Measurements from ENCODE around the gene SEMA3F. TPM values are rescaled to one million over a fixed set of nuclear protein-coding genes. Genes with fewer than 3 reads are reported as not detected.
"Not testable (repeated sequence)": the region's sequence is repeated elsewhere in the genome, so short reads cannot be mapped to it uniquely, and the experiment has no call there.

Gene SEMA3F
- total RNA-seq, 1 donor = 1.1 TPM

DNA sequence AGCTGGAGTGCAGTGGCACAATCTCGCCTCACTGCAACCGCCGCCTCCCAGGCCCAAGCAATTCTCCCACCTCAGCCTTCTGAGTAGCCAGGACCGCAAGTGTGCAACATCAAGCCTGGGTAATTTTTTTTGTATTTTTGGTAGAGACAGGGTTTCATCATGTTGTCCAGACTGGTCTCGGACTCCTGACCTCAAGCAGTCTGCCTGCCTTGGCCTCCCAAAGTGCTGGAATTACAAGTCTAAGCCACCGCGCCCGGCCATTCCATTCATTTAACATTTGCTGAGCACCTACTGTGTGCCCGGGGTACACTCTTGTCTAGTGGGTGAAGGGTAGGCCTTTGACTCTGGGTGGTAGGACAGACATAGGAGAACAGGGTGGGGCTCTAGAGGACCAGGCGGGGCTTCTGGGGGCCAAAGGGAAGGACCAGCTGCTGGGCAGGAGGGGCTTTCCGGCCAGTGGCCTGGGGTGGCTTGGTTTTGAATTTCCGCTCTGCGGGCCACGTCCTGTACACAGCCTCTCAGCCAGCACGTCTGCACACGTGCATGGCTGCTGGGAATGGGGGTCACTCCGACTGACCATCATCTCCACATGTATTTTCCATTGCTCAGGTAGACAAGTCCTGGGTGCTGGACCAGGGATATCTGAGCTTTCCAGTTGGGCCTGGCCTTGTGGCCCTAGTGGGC is 52.4 kb downstream of the SEMA3F start:
- DNase-seq (ENCODE audit: low read depth in 2 of 3, low spot score in 2 of 3) = no peak

DNA sequence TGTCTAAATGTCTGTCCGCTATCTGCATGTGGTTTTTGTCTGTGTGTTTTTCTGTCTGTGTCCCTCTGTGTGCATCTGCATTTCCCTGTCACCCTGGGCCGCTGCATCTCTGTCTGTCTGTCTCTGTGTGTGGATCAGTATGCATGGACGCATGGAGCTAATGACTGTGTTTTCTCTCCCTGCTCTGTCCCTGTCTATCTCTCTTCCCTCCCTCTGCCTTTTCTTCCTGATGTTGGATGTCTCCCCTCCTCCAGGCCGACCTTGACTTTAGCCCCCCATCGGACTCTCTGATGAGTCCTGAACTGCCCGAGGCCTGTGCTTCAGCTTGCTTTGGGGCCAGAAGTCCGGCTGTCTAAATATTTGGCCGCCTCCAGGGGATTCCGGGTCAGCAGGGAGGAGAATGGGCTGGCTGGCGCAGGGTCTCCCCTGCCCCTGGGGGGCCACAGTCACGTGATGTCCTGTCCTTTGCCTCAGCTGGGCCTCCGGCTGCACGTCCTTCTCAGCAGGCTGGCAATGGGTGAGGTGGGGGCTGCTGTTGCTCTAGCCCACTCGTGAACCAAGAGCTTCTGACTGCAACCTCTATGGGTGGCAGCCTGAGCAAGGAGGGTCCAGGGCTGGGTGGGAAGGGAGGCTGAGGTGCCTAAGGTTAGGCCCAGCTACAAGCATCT is 53.7 kb downstream of the SEMA3F start:
- DNase-seq (ENCODE audit: low read depth in 2 of 3, low spot score in 2 of 3) = no peak

DNA sequence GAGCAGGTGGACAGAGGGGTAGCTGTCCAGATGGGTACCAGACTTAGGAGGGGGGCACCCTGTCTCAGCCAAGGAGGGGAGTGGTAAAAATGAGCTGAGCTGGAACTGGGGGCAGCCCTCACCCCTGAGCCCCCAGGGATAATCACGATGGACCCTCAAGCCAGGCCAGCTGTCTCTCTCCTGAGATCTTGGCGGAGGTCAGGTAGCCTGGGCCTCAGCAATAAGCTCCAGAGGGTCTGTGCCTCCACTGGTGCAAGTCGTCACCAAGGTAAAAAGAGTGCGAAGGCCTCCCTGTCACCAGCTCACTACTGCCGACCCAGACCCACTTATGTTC is 55.0 kb downstream of the SEMA3F start:
- no peak for DNase-seq (ENCODE audit: low read depth in 2 of 3, low spot score in 2 of 3)

DNA sequence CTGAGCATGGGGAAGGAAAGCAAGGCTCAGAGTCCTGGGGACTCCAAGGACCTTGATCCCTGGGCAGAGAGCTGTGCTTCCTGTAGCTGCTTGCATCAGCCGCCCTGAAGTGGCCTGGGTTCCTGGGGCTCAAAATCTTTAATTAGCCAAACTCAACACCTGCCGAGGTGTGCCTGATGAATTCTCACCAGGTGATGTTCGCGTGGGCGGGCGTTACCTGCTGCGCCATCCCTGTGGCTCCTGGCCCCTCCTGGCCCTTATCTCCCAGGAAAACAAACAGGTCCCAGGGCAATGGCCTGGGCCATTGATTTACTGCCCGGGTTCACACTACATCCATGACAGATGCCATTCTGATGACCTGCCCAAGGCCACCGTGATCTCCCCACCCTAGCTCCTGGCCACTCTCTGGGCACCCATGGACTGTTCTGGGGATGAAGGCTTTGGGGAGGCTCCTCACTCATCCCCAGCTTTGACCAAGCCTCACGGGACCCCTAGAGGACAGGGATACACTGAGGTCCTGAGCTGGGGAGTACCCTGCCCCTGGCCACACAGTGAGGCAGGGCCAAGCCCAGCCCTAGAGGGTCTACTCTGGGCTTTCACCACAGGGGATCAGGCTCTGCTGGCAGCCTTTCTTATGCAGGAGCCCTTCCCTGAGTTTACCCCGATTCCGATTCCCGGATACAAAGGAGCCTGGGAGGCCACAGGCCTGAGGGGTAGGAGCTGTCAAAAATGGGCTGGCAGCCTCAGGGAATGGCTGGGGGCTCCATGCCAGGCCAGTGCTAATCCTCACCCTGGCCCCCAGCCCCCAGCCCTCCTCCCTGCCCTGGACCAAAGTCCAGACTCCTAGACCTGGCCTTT is 55.6 kb downstream of the SEMA3F start:
- DNase-seq (ENCODE audit: low read depth in 2 of 3, low spot score in 2 of 3) = no peak

DNA sequence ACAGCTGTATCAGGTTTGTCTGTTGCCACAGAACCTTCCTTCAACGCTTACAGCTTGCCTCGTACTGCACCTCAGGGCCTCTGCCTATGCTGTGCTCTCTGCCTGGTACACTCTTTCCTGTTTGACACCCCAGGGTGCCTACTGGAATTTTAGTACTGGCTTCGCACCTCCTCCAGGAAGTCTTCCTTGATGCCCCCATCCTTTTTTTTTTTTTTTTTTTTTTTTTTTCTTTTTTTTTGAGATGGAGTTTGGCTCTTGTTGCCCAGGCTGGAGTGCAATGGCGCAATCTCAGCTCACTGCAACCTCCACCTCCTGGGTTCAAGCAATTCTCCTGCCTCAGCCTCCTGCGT is 56.2 kb downstream of the SEMA3F start:
- DNase-seq (ENCODE audit: low read depth in 2 of 3, low spot score in 2 of 3) = not testable (repeated sequence)

GRCh38 chr3:50211930-50212329 is 56.8 kb downstream of the SEMA3F start:
- no peak for DNase-seq (ENCODE audit: low read depth in 2 of 3, low spot score in 2 of 3)

GRCh38 chr3:50212502-50212901 is 57.4 kb downstream of the SEMA3F start:
- DNase-seq (ENCODE audit: low read depth in 2 of 3, low spot score in 2 of 3) = no peak

DNA sequence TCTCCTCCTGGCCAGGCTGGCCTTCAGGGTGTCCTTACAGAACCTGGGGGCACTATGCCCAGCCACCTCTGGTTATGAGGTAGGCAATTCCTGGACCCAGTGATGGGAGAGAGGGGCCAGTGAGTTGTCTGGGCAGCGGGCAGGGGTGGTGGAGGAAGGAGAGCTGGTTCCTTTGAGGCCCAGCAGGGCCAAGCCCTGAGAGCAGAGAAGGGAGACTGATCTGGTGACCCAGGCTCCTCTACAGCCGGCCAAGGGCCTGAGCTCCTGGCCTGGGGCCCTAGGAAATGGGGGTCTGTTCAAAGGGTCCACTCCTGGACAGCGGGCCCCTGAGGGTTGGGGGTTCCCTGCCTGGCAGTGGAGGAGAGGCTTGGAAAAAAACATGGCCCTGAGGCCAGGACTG is 57.8 kb downstream of the SEMA3F start:
- DNase-seq (ENCODE audit: low read depth in 2 of 3, low spot score in 2 of 3) = no peak

DNA sequence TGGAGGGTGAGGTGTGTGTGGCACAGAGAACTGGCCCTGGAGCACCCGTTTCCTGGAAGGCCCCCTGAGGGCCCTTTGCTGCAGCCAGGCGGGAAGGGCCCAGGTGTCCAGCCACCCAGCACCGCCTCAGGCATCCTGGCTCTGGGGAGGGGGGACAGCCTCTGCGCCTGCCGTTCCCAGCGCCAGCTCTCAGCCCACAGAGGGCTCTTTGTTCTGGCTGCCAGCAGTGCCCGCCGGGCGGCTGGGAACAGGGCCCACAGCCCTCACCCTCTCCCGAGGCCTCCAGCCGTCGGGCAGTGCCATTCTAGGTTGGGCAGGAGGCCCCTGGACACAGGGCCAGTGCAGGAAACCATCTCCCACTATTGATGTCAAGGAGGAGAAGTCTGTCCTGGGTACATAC is 58.2 kb downstream of the SEMA3F start:
- no peak for DNase-seq (ENCODE audit: low read depth in 2 of 3, low spot score in 2 of 3)

DNA sequence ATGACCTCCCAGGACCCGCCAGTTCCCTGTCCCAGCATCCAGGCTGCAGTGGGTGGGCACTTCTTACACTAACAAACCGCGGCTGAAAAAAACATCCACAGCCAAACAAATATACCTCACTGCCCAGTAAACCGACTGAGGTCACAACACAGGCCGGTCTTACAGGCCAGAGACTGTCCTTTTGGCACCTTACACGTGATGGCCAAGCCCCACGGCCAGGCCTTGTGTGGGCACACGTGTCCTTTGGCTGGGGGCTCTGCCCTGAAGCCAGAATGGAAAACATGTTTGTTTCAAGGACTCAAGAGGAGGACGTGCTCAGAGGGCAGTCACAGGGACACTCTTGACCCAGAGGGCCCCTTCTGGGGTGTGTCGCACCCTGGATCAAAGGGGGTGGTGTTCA is 59.7 kb downstream of the SEMA3F start:
- DNase-seq (ENCODE audit: low read depth in 2 of 3, low spot score in 2 of 3) = no peak

- DNase-seq (ENCODE audit: low read depth in 2 of 3, low spot score in 2 of 3) = no peak
Observed at GRCh38 chr3:50215529-50215928, 60.4 kb downstream of the SEMA3F start.

DNA sequence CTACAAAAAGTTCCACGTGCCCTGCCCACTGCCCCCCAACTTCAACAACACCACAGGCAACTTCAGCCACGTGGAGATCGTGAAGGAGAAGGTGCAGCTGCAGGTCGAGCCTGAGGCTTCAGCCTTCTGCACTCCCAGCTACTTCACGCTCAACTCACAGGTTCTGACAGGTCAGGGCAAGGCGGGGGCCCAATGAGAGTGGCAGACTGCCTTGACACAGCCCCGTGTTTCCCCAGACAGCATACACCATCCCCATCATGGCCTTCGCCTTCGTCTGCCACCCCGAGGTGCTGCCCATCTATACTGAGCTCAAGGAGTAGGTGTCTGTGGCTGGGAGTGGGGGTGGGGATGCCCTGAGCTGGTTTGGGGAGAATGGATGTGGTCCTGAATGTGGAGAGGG is 62.6 kb downstream of the SEMA3F start:
- DNase-seq (ENCODE audit: low read depth in 2 of 3, low spot score in 2 of 3) = no peak

- DNase-seq (ENCODE audit: low read depth in 2 of 3, low spot score in 2 of 3) = no peak
Observed at GRCh38 chr3:50218448-50218847, 63.3 kb downstream of the SEMA3F start.

GRCh38 chr3:50219285-50219684 is 64.2 kb downstream of the SEMA3F start:
- DNase-seq (ENCODE audit: low read depth in 2 of 3, low spot score in 2 of 3) = no peak

- DNase-seq (ENCODE audit: low read depth in 2 of 3, low spot score in 2 of 3) = no peak
Observed at GRCh38 chr3:50220109-50220508, 65.0 kb downstream of the SEMA3F start.

DNA sequence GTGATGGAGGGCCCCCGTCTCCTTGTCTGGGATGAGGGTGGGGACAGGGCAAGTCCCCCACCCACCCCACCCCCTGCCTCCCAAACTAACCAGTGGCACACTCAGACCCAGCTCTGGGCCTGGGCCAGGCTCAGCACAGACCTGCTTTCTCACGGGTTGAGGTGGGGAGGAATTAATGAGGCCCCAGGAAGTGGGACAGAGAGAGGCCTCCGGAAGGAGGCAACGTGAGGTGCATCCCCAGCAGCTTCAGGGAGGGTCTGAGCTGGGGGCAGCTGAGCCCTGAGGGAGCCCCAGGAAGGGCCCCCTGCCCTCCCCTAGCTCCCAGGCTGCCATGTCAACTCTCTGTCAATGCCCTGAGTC is 65.9 kb downstream of the SEMA3F start:
- no peak for DNase-seq (ENCODE audit: low read depth in 2 of 3, low spot score in 2 of 3)

GRCh38 chr3:50221411-50222168 is 66.5 kb downstream of the SEMA3F start:
- no peak for DNase-seq (ENCODE audit: low read depth in 2 of 3, low spot score in 2 of 3)

DNA sequence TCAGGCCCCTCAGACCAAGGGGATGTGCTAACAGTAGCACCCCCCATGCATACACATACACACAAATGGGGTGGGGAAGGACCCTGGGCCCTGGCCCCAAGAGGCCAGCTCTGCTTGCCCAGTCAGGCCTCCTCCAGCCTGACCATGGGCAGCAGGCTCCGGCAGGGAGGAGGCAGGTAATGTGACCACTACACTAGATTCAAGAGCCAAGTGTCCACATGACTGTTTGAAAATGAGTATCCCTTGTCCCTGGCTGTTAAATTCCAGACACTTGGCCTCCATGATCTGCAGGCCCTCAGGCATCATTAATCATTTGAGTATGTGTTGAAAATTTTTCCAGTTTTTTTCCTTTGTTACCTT is 67.0 kb downstream of the SEMA3F start:
- no peak for DNase-seq (ENCODE audit: low read depth in 2 of 3, low spot score in 2 of 3)

DNA sequence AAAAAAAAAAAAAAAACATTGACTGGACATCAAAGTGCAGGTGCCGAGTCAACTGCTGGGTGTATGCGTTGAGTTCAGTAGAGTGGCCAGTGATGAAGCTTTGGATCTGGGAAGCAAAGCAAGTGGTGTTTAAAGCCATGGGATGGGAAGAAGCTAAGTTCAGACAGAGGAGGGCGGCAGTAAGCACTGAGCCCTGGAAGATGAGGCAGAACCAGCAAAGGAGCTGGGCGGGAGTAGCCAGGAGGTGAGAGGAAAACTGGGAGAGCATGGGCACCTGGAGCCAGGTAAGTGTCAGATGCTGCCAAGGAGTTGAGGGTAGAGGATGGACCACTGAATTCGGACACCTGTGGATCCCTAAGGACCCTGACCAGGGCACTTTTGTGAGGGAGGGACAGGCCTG is 69.5 kb downstream of the SEMA3F start:
- no peak for DNase-seq (ENCODE audit: low read depth in 2 of 3, low spot score in 2 of 3)

- peak; percentile 36 to 52 (median 40) for DNase-seq (ENCODE audit: low read depth in 2 of 3, low spot score in 2 of 3)
Observed at GRCh38 chr3:50226888-50227389, 71.8 kb downstream of the SEMA3F start.

Measured in hematopoietic multipotent progenitor cell (in vitro differentiated cells).